PFSK-1 (cell line): ENCODE results near the gene KDM4B.

Experiments
- FOXP2 ChIP-seq: optimal IDR thresholded peaks from 2 replicates; pipeline ENCODE3; 2011; ENCODE audit warnings: borderline replicate concordance, control low read depth, inconsistent platforms; ENCODE audit not compliant: insufficient read depth; ENCODE audit errors: extremely low read length, extremely low read depth
- POLR2AphosphoS5 ChIP-seq: IDR thresholded peaks from 2 replicates; pipeline ENCODE4 v1.6.1; 2012; ENCODE audit warnings: low read depth, mild to moderate bottlenecking, control low read depth, low read length, moderate library complexity
- REST ChIP-seq, 2 experiments: IDR thresholded peaks; 2 replicates each; pipeline versions ENCODE4 v1.6.1 to v1.8.0; 2011 to 2012; ENCODE audit warnings: low read depth in 2 of 2, low read length in 2 of 2, control low read depth in 1 of 2, inconsistent platforms in 1 of 2, mild to moderate bottlenecking in 1 of 2, moderate library complexity in 1 of 2; ENCODE audit not compliant: insufficient read depth in 1 of 2
- SIN3A ChIP-seq: IDR thresholded peaks from 2 replicates; pipeline ENCODE4 v1.6.1; 2012; ENCODE audit warnings: mild to moderate bottlenecking, low read length, moderate library complexity, borderline replicate concordance; ENCODE audit not compliant: insufficient read depth
- TAF1 ChIP-seq: IDR thresholded peaks from 2 replicates; pipeline ENCODE4 v1.6.1; 2012; ENCODE audit warnings: low read length, control low read depth, borderline replicate concordance; ENCODE audit not compliant: insufficient read depth

KDM4B gene

GRCh38 chr19:5116292-5116691 is 147.4 kb downstream of the KDM4B start:
- TF ChIP-seq FOXP2, result no peak
- no peak for TF ChIP-seq TAF1
- no peak for TF ChIP-seq SIN3A
- no peak for TF ChIP-seq REST (IDR thresholded peaks at IDR 0.05; ENCODE audit: insufficient read depth in 1 of 2, low read depth in 2 of 2, low read length in 2 of 2)
- TF ChIP-seq POLR2AphosphoS5, result no peak

- TF ChIP-seq TAF1 (no peak), POLR2AphosphoS5 (no peak), FOXP2 (no peak), SIN3A (no peak), REST (IDR thresholded peaks at IDR 0.05; ENCODE audit: insufficient read depth in 1 of 2, low read depth in 2 of 2, low read length in 2 of 2) (no peak)
Observed at GRCh38 chr19:5117421-5117820, 148.5 kb downstream of the KDM4B start.

- TF ChIP-seq TAF1, result no peak
- TF ChIP-seq REST (IDR thresholded peaks at IDR 0.05; ENCODE audit: insufficient read depth in 1 of 2, low read depth in 2 of 2, low read length in 2 of 2), result no peak
- TF ChIP-seq POLR2AphosphoS5, result no peak
- TF ChIP-seq SIN3A, result no peak
- no peak for TF ChIP-seq FOXP2
Observed at GRCh38 chr19:5118026-5118425, 149.1 kb downstream of the KDM4B start.

- no peak for TF ChIP-seq FOXP2
- TF ChIP-seq TAF1, result no peak
- TF ChIP-seq SIN3A, result no peak
- no peak for TF ChIP-seq POLR2AphosphoS5
- no peak for TF ChIP-seq REST (IDR thresholded peaks at IDR 0.05; ENCODE audit: insufficient read depth in 1 of 2, low read depth in 2 of 2, low read length in 2 of 2)
Observed at GRCh38 chr19:5119297-5119998, 150.5 kb downstream of the KDM4B start.
